ENCODE results near the gene FGA. TPM values are rescaled to one million over a fixed set of nuclear protein-coding genes. Genes with fewer than 3 reads are reported as not detected.

FGA gene
- total RNA-seq, 2 experiments from 2014 or later = not detected

DNA sequence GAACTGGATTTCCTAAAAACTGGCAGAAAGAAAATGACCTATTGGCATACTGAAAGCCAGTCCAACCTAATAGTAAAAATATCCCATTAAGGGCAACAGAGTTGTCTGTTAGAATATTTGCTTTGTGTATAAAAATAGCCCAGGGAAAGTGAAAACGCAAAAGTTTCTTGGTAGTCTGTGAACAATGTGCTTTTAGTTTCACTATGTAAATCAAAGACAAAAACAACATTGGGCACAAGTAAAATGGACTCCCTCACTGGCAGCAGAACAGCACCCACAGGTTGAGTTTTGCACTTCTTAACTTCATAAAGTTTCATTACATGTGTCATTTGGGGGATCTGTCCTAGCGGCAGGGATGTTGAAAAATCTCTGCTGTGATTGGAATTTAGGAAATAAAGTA is 26.2 kb upstream of the FGA start:
- Mint-ChIP-seq H3K4me1 (peaks cover 12% of the 10 kb centered on the region), H3K36me3 (ENCODE audit: low read depth) (no peaks in the 10 kb centered on the region), H3K4me3 (no peak overlapping the region), H3K27me3 (peaks cover 5% of the 10 kb centered on the region), H3K9me3 (no peaks in the 10 kb centered on the region), H3K27ac (no peak overlapping the region)
- CTCF ChIA-PET = interaction anchor here (0.9 to 7.8 kb wide), 2 partner anchors 58 to 65 kb away, joined by 3 to 107 read pairs; partner anchors contain the start of gene PLRG1
- POLR2A ChIA-PET = interaction anchor here (0.9 kb wide), 1 partner anchor 58 kb away, joined by 3 read pairs; no protein-coding TSS in a partner anchor
- no peak for DNase-seq

- Mint-ChIP-seq H3K9me3 (no peaks in the 10 kb centered on the region), H3K4me1 (peaks cover 12% of the 10 kb centered on the region), H3K27me3 (peaks cover 2% of the 10 kb centered on the region), H3K4me3 (no peak overlapping the region), H3K27ac (no peak overlapping the region), H3K36me3 (ENCODE audit: low read depth) (no peaks in the 10 kb centered on the region)
- no peak for DNase-seq
- POLR2A ChIA-PET = interaction anchor here (0.9 kb wide), 1 partner anchor 57 kb away, joined by 3 read pairs; no protein-coding TSS in a partner anchor
- CTCF ChIA-PET = interaction anchor here (0.9 to 7.8 kb wide), 2 partner anchors 57 to 65 kb away, joined by 3 to 107 read pairs; partner anchors contain the start of gene PLRG1
Measured at GRCh38 chr4:154616287-154616686, 25.7 kb upstream of the FGA start.

- ChIA-PET POLR2A (no interaction called here), CTCF (interaction anchor here (1.3 to 7.8 kb wide), 2 partner anchors 15 to 64 kb away, joined by 3 to 107 read pairs; partner anchors contain the start of gene PLRG1)
- Mint-ChIP-seq H3K4me3 (no peak overlapping the region), H3K27me3 (peaks cover 10% of the 10 kb centered on the region), H3K36me3 (ENCODE audit: low read depth) (no peaks in the 10 kb centered on the region), H3K27ac (no peak overlapping the region), H3K4me1 (peaks cover 12% of the 10 kb centered on the region), H3K9me3 (no peaks in the 10 kb centered on the region)
- no peak for DNase-seq
Measured at GRCh38 chr4:154615211-154615610, 24.7 kb upstream of the FGA start.

GRCh38 chr4:154614306-154614705 is 23.8 kb upstream of the FGA start:
- no peak for DNase-seq
- ChIA-PET POLR2A (no interaction called here), CTCF (interaction anchor here (0.7 to 1.3 kb wide), 2 partner anchors 15 to 60 kb away, joined by 3 read pairs; no protein-coding TSS in a partner anchor)
- peaks cover 12% of the 10 kb centered on the region for H3K4me1 Mint-ChIP-seq
- H3K27ac Mint-ChIP-seq = no peak overlapping the region
- H3K4me3 Mint-ChIP-seq = no peak overlapping the region
- H3K36me3 Mint-ChIP-seq (ENCODE audit: low read depth) = no peaks in the 10 kb centered on the region
- H3K27me3 Mint-ChIP-seq = peaks cover 12% of the 10 kb centered on the region
- H3K9me3 Mint-ChIP-seq = no peaks in the 10 kb centered on the region

DNA sequence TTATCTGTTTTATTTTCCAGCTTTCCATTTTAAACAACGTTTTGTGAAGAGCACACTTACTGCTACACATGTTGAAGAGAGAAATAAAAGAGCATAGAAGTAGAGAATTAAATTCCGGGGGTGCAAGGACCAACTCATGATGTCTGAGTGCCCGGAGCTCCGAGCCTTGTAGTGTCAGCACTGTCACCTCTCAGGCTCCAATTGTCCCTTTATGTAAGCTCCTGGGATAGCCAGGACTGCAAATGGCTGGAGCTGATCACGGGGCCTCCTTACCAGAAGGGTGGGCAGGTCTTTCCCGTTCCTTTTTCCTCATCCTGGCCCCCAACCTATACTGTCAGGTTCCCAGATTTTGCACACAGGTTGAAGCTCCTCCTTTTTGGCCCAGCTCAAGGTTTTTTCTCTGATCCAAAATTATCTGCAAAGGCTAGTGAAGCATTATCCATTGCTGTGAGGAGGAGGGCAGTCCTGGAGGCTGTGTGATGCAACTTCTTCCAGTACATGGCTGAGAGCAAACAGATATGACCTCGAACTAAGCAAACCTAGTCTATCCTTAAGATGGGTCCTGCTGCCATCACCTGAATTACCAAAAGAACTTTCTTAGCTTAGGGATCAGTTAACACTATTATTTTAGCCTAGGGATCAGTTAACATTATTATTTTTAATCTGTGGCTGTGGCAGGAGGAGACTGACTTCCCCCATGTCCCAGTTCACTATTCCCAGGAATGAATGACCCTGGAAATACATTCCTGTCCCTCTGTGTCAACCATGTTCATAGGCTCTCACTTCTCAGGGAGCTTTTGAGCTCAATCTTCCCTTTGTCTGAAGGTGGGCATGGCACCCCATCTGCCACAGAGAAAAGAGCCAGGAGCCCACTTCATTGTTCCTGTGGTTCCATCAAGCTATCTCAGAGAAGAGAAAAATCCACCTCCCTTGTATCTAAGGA is 22.2 kb upstream of the FGA start, which contains the start of gene FGG:
Gene FGG, minus strand, starts transcription at position 185 of the 943 bp plus-strand sequence. Its CDS starts 47 bp downstream, at position 138.
- peaks cover 12% of the 10 kb centered on the region for H3K4me1 Mint-ChIP-seq
- ChIA-PET POLR2A (interaction anchor here (1.4 kb wide), 1 partner anchor 63 kb away, joined by 3 read pairs; no protein-coding TSS in a partner anchor), CTCF (interaction anchor here (0.8 to 1.3 kb wide), 3 partner anchors 11 to 63 kb away, joined by 3 to 4 read pairs (median 4); partner anchors contain the start of gene PLRG1)
- H3K36me3 Mint-ChIP-seq (ENCODE audit: low read depth) = no peaks in the 10 kb centered on the region
- H3K27ac Mint-ChIP-seq = no peak within 1 kb of the TSS
- H3K4me3 Mint-ChIP-seq = no peak within 1 kb of the TSS
- no peaks in the 10 kb centered on the region for H3K9me3 Mint-ChIP-seq
- no peak for DNase-seq
- peaks cover 18% of the 10 kb centered on the region for H3K27me3 Mint-ChIP-seq

DNA sequence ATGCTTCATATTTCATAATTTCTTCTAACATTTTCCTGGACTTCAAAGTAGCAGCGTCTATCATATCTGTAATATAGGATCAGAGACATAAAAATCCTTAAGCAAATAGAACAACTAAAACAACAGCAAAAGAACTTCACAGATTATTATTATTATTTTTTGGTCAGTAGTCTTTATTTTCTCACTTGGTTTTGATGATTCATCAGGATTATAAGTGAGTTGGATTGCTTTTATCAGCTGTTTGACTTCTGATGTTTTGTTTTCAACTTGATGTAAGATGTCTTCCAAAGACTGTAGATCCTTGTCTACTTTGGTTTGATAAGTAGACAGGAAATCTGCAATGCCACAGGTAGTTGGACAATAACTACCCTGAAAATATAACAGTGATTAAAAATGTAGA is 21.3 kb upstream of the FGA start:
- ChIA-PET POLR2A (no interaction called here), CTCF (no interaction called here)
- no peak for DNase-seq
- no peak overlapping the region for H3K27ac Mint-ChIP-seq
- H3K4me3 Mint-ChIP-seq = no peak overlapping the region
- peaks cover 18% of the 10 kb centered on the region for H3K27me3 Mint-ChIP-seq
- H3K4me1 Mint-ChIP-seq = peaks cover 8% of the 10 kb centered on the region
- no peaks in the 10 kb centered on the region for H3K36me3 Mint-ChIP-seq (ENCODE audit: low read depth)
- H3K9me3 Mint-ChIP-seq = no peaks in the 10 kb centered on the region

GRCh38 chr4:154610582-154610981 is 20.0 kb upstream of the FGA start:
- H3K36me3 Mint-ChIP-seq (ENCODE audit: low read depth) = no peaks in the 10 kb centered on the region
- H3K9me3 Mint-ChIP-seq = no peaks in the 10 kb centered on the region
- POLR2A ChIA-PET = no interaction called here
- H3K4me1 Mint-ChIP-seq = no peaks in the 10 kb centered on the region
- no peak overlapping the region for H3K27ac Mint-ChIP-seq
- no peak for DNase-seq
- H3K4me3 Mint-ChIP-seq = no peak overlapping the region
- peaks cover 20% of the 10 kb centered on the region for H3K27me3 Mint-ChIP-seq
- CTCF ChIA-PET = interaction anchor here (0.9 kb wide), 1 partner anchor 51 kb away, joined by 3 read pairs; no protein-coding TSS in a partner anchor

GRCh38 chr4:154609532-154609931 is 19.0 kb upstream of the FGA start:
- no peak for DNase-seq
- Mint-ChIP-seq H3K4me1 (no peaks in the 10 kb centered on the region), H3K9me3 (no peaks in the 10 kb centered on the region), H3K27me3 (peaks cover 23% of the 10 kb centered on the region), H3K36me3 (ENCODE audit: low read depth) (no peaks in the 10 kb centered on the region), H3K27ac (no peak overlapping the region), H3K4me3 (no peak overlapping the region)
- CTCF ChIA-PET = interaction anchor here (1.1 kb wide), 1 partner anchor 9 kb away, joined by 6 read pairs; no protein-coding TSS in a partner anchor
- POLR2A ChIA-PET = no interaction called here

- DNase-seq = no peak
- Mint-ChIP-seq H3K9me3 (no peaks in the 10 kb centered on the region), H3K4me3 (no peak overlapping the region), H3K27ac (no peak overlapping the region), H3K36me3 (ENCODE audit: low read depth) (no peaks in the 10 kb centered on the region), H3K27me3 (peaks cover 23% of the 10 kb centered on the region), H3K4me1 (no peaks in the 10 kb centered on the region)
- POLR2A ChIA-PET = no interaction called here
- CTCF ChIA-PET = no interaction called here
Measured at GRCh38 chr4:154608361-154609252, 18.1 kb upstream of the FGA start.

DNA sequence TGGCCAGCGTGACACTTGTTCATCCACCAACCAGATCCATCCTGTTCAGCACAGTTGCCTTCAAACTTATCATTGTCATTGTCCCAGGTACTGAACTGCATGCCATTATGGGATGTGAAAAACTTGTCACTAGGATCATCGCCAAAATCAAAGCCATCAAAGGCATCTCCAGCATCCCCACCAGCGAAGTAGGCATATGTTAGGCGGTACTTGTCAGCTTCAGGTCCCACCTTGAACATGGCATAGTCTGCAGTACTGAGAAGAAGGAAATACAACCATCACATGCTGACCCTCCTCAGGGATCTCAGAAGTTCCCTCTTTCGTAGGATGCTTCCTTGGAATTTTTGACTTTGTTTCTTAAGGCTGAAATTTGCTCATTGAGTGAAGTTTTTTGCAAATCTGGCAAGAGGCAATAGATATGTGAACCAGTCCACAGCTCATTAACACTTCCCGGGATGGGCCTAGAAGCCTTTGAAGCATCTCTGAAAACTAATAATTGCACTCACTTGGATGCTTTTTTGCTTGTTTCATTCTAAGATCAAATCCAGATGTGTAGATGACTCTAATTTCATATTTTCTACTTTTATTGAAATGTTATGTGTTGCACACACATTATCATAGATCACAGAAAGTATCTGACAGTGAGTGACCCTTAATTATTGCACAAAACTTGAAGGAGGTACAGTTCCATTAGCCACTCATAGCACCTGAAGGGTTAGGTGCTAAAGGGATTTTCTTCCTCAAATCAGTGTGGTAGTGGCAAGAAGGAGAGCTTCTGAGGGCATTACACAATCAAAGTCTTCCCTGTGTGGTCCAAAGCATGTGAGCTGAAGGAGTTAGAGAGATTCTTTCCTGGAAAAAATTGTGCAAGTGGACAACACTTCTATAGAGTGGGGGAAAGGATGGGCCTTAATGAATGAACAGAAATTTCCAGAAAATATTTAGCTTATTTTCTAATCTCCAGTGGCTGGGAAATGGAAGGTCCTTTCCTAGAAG is 16.5 kb upstream of the FGA start:
- POLR2A ChIA-PET = no interaction called here
- Mint-ChIP-seq H3K27me3 (peaks cover 26% of the 10 kb centered on the region), H3K4me3 (no peak overlapping the region), H3K36me3 (ENCODE audit: low read depth) (no peaks in the 10 kb centered on the region), H3K4me1 (no peaks in the 10 kb centered on the region), H3K9me3 (no peaks in the 10 kb centered on the region), H3K27ac (no peak overlapping the region)
- CTCF ChIA-PET = interaction anchor here (0.9 to 1.5 kb wide), 4 partner anchors 12 to 55 kb away, joined by 3 to 5 read pairs (median 3); no protein-coding TSS in a partner anchor
- no peak for DNase-seq

- CTCF ChIA-PET = no interaction called here
Measured at GRCh38 chr4:154604696-154605200, 14.2 kb upstream of the FGA start.

More at GRCh38 chr4:154604696-154605200, 14.2 kb upstream of the FGA start:
- Mint-ChIP-seq H3K27me3 (peaks cover 17% of the 10 kb centered on the region), H3K4me1 (no peaks in the 10 kb centered on the region), H3K9me3 (no peaks in the 10 kb centered on the region), H3K4me3 (no peak overlapping the region), H3K27ac (no peak overlapping the region), H3K36me3 (ENCODE audit: low read depth) (no peaks in the 10 kb centered on the region)
- POLR2A ChIA-PET = no interaction called here
- DNase-seq = no peak
